GM12878 (cell line): ENCODE measurements around the gene WHRN.

ENCODE experiments used
- BCL11A ChIP-seq: IDR thresholded peaks from 2 replicates; pipeline ENCODE4 v1.6.1; 2011; ENCODE audit warnings: low read depth, low read length
- CEBPB ChIP-seq, 2 experiments: fragments of 150-350 bp in 1 of 2; IDR thresholded peaks; 2 replicates each; pipeline ENCODE4 v1.6.1; 2012 to 2014; ENCODE audit warnings: low read depth in 2 of 2, low read length in 2 of 2, borderline replicate concordance in 1 of 2, inconsistent platforms in 1 of 2
- EZH2 ChIP-seq: IDR thresholded peaks from 2 replicates; pipeline ENCODE4 v1.6.1; 2012; ENCODE audit warnings: low read depth, mild to moderate bottlenecking, control low read depth, inconsistent platforms, low read length, borderline replicate concordance; ENCODE audit not compliant: control insufficient read depth
- JUND ChIP-seq: IDR thresholded peaks from 2 replicates; pipeline ENCODE4 v1.6.1; 2012; ENCODE audit warnings: low read depth, mild to moderate bottlenecking, low read length, improper control_type of control experiment, moderate library complexity
- NR2C2 ChIP-seq: IDR thresholded peaks from 2 replicates; pipeline ENCODE4 v1.6.1; 2011; ENCODE audit warnings: borderline replicate concordance, low read depth; ENCODE audit not compliant: control insufficient read depth, insufficient read length
- POLR2A ChIP-seq: IDR thresholded peaks from 2 replicates; pipeline ENCODE4 v1.6.1; 2011; ENCODE audit warnings: low read depth, mild to moderate bottlenecking, low read length

GRCh38 chr9:114469091-114469853 lies 36.0 kb downstream of the WHRN start:
- TF ChIP-seq NR2C2 (no peak), POLR2A (no peak), BCL11A (no peak), CEBPB (IDR thresholded peaks at IDR 0.05; ENCODE audit: borderline replicate concordance in 1 of 2, low read depth in 2 of 2, low read length in 2 of 2) (no peak), EZH2 (no peak), JUND (no peak)
